GM12878 (cell line): ENCODE data around the gene THAP3. TPM values are rescaled to one million over a fixed set of nuclear protein-coding genes. Genes with fewer than 3 reads are reported as not detected.

ENCODE experiments used
- ATAC-seq: fragments of 200-7000 bp; cut with Tn5 transposase; 3 replicates; pipeline ENCODE4 v1.9.1; 2020; ENCODE audit warnings: mild to moderate bottlenecking, moderate library complexity
- BruUV-seq: library from RNA; stranded (reverse); fragments of 400-500 nt; replicated peaks from 2 replicates; lab custom pipeline; 2021; lab: Mats Ljungman, UMichigan
- CTCF ChIA-PET: fragments of 300-600 bp; sonication (Branson Sonifier 250); formaldehyde crosslinking; extraction: SDS; loops from one replicate; lab custom pipeline; 2021; ENCODE audit warnings: inconsistent platforms; lab: Yijun Ruan, JAX
- POLR2A ChIA-PET: fragments of 350-600 bp; formaldehyde crosslinking; extraction: SDS; loops from one replicate; lab custom pipeline; 2021; ENCODE audit warnings: inconsistent platforms; lab: Charles Lee
- RAD21 ChIA-PET: fragments of 300-600 bp; sonication (Branson Sonifier 250); formaldehyde crosslinking; loops from one replicate; lab custom pipeline; 2023; ENCODE audit warnings: antibody characterized with exemption; ENCODE audit not compliant: unreplicated experiment; lab: Charles Lee
- SMC1A ChIA-PET: fragments of 300-600 bp; sonication (Branson Sonifier 250); formaldehyde crosslinking; loops from one replicate; lab custom pipeline; 2023; ENCODE audit not compliant: unreplicated experiment, uncharacterized antibody; lab: Charles Lee
- DNase-seq: peaks from one replicate; pipeline ENCODE4 v3.0.0-alpha.2; 2011; ENCODE audit warnings: low read depth, low spot score
- FAIRE-seq: peaks from 3 replicates; lab custom pipeline; 2011; peaks lifted over from hg19 to GRCh38; lab: Jason Lieb, UNC
- H2AFZ ChIP-seq: 2 replicates; pipeline ENCODE4 v1.6.0; 2011; ENCODE audit warnings: low read depth, low read length, control low read depth; ENCODE audit not compliant: control insufficient read depth
- H3K27ac ChIP-seq: 2 replicates; pipeline ENCODE4 v1.5.1; 2011; ENCODE audit warnings: control low read depth; ENCODE audit not compliant: control insufficient read depth, insufficient read depth
- H3K27me3 ChIP-seq, 2 experiments: replicated peaks in 1 of 2; 2 replicates each; pipeline versions ENCODE4 v1.6.0 to v1.6.1; 2011; ENCODE audit warnings: low read length in 1 of 2; ENCODE audit not compliant: control insufficient read depth in 2 of 2, insufficient read depth in 2 of 2
- H3K36me3 ChIP-seq, 2 experiments: 2 replicates each; pipeline ENCODE4 v1.5.1; 2011; ENCODE audit warnings: low read length in 1 of 2; ENCODE audit not compliant: control insufficient read depth in 2 of 2, insufficient read depth in 2 of 2
- H3K4me1 ChIP-seq: 2 replicates; pipeline ENCODE4 v1.6.1; 2011; ENCODE audit warnings: mild to moderate bottlenecking, low read length, moderate library complexity, mixed read lengths; ENCODE audit not compliant: control insufficient read depth, insufficient read depth
- H3K4me2 ChIP-seq: 2 replicates; pipeline ENCODE4 v1.6.0; 2011; ENCODE audit warnings: control low read depth; ENCODE audit not compliant: control insufficient read depth, insufficient read depth
- H3K4me3 ChIP-seq: fragments of 200-600 bp; sonication (generic); 2 replicates; pipeline ENCODE4 v1.5.1; 2016
- H3K79me2 ChIP-seq: 2 replicates; pipeline ENCODE4 v1.6.0; 2011; ENCODE audit warnings: low read length; ENCODE audit not compliant: control insufficient read depth, insufficient read depth
- H3K9ac ChIP-seq: 2 replicates; pipeline ENCODE4 v1.8.0; 2011; ENCODE audit warnings: low read length, control low read depth, mixed read lengths; ENCODE audit not compliant: control insufficient read depth, insufficient read depth
- H3K9me3 ChIP-seq: replicated peaks from 3 replicates; pipeline ENCODE4 v1.5.1; 2011; ENCODE audit warnings: mild to moderate bottlenecking, low read length; ENCODE audit not compliant: control insufficient read depth, insufficient read depth
- H4K20me1 ChIP-seq: 2 replicates; pipeline ENCODE4 v1.6.0; 2011; ENCODE audit not compliant: control insufficient read depth, insufficient read depth
- BCL11A ChIP-seq: IDR thresholded peaks from 2 replicates; pipeline ENCODE4 v1.6.1; 2011; ENCODE audit warnings: low read depth, low read length
- CEBPZ ChIP-seq: fragments of 150-350 bp; IDR thresholded peaks from 2 replicates; pipeline ENCODE4 v1.6.1; 2016; ENCODE audit warnings: low read depth, low read length
- CHD1 ChIP-seq: IDR thresholded peaks from 2 replicates; pipeline ENCODE4 v1.6.1; 2012; ENCODE audit warnings: low read depth, low read length, improper control_type of control experiment
- CHD4 ChIP-seq: fragments of 200-600 bp; sonication (generic); IDR thresholded peaks from 2 replicates; pipeline ENCODE4 v1.6.1; 2016; ENCODE audit warnings: mild to moderate bottlenecking
- ESRRA ChIP-seq: IDR thresholded peaks from 2 replicates; pipeline ENCODE4 v1.6.1; 2012; ENCODE audit warnings: mild to moderate bottlenecking, low read length, improper control_type of control experiment
- HDAC2 ChIP-seq: fragments of 200-600 bp; sonication (generic); IDR thresholded peaks from 2 replicates; pipeline ENCODE4 v1.6.1; 2017
- RAD21 ChIP-seq: IDR thresholded peaks from 2 replicates; pipeline ENCODE4 v1.6.1; 2011; ENCODE audit warnings: mild to moderate bottlenecking, low read depth, low read length, moderate library complexity; ENCODE audit not compliant: insufficient read depth
- ZBTB40 ChIP-seq: fragments of 450-650 bp; IDR thresholded peaks from 2 replicates; pipeline ENCODE4 v1.6.1; 2016; ENCODE audit warnings: mild to moderate bottlenecking, moderate library complexity, borderline replicate concordance
- ZNF384 ChIP-seq: IDR thresholded peaks from 2 replicates; pipeline ENCODE4 v1.6.1; 2012; ENCODE audit warnings: low read depth, mild to moderate bottlenecking, low read length, improper control_type of control experiment, borderline replicate concordance
- ZSCAN29 ChIP-seq: fragments of 450-650 bp; IDR thresholded peaks from 2 replicates; pipeline ENCODE4 v1.6.1; 2017; ENCODE audit warnings: mild to moderate bottlenecking, moderate library complexity
- WGBS: methylation state at CpG from one replicate; pipeline ENCODE4 v1.1.6; 2016; ENCODE audit warnings: low lambda C conversion rate; ENCODE audit not compliant: insufficient replicate concordance, insufficient coverage; ENCODE audit errors: missing lambda C conversion rate; 5-methylcytosine and 5-hydroxymethylcytosine counted together
- in situ Hi-C: fragments of 300-500 bp; cut with MboI; formaldehyde crosslinking; loops from 9 replicates; pipeline ENCODE4 v1.14.3; 2018; ENCODE audit warnings: mixed read lengths
- intact Hi-C: fragments of 100-400 bp; cut with micrococcal nuclease; formaldehyde crosslinking; loops from one replicate; pipeline ENCODE4 v1.14.2; 2022; ENCODE audit not compliant: unreplicated experiment
- polyA plus RNA-seq, 11 experiments: library from polyadenylated mRNA; depleted of rRNA in 4 of 11; unstranded in 6 of 11; stranded (reverse) in 5 of 11; fragments of >200 nt; fragmentation: Nextera tagmentation in 4 of 11; fragmentation: Illumina TruSeq in 1 of 11; extraction: Ambion mirVana in 4 of 11; extraction: Trizol in 1 of 11; gene quantifications; 1 replicate in 1 of 11; 2 replicates in 10 of 11; pipeline versions ENCODE4 v1.2.1 to v1.2.3, GENCODE V29; 2011 to 2016; ENCODE audit warnings: inconsistent platforms in 2 of 11, missing spikeins in 2 of 11, low read depth in 1 of 11
- total RNA-seq, 4 experiments: library from RNA; depleted of rRNA in 3 of 4; stranded (reverse); fragments of >200 nt in 3 of 4; fragmentation: Illumina TruSeq in 1 of 4; extraction: Trizol in 1 of 4; gene quantifications; 2 replicates each; pipeline versions ENCODE4 v1.2.1 to v1.2.3, GENCODE V29; 2013 to 2021

THAP3 gene
- total and polyA plus RNA-seq, 10 of the 15 experiments (the other 5 are each of a cell fraction or from before 2014, with no cell fraction given), result 1.5 to 19.5 (median 11.9) TPM

- DNase-seq, result no peak
- TF ChIP-seq CHD4, result no peak
- no peak for TF ChIP-seq ESRRA
- no peak for TF ChIP-seq HDAC2
- TF ChIP-seq CEBPZ, result no peak
- no peak for TF ChIP-seq ZSCAN29
- no peak for TF ChIP-seq ZBTB40
- TF ChIP-seq ZNF384, result no peak
- TF ChIP-seq RAD21, result no peak
- no peak for TF ChIP-seq BCL11A
- TF ChIP-seq CHD1, result no peak
- H2AFZ ChIP-seq, result no peak overlapping the region
- in situ Hi-C loops, result no loop called here
- ChIA-PET CTCF (no interaction called here), SMC1A (no interaction called here), POLR2A (no interaction called here), RAD21 (no interaction called here)
- H3K9me3 ChIP-seq, result no peaks in the 10 kb centered on the region
- H3K4me1 ChIP-seq, result no peaks in the 10 kb centered on the region
- H3K27me3 ChIP-seq, result no peaks in the 10 kb centered on the region
- WGBS, result 72% methylated on average over 4 of the region's 5 CpGs
- ATAC-seq, result no peak
- BruUV-seq, result no TSS peak
- no peak overlapping the region for H3K4me3 ChIP-seq
- no peaks in the 10 kb centered on the region for H4K20me1 ChIP-seq
- intact Hi-C loops, result no loop called here
- no peaks in the 10 kb centered on the region for H3K79me2 ChIP-seq
- no peak overlapping the region for H3K9ac ChIP-seq
- peaks cover 15 to 28% of the 10 kb centered on the region in 2 experiments for H3K36me3 ChIP-seq
- H3K4me2 ChIP-seq, result no peak overlapping the region
- H3K27ac ChIP-seq, result no peak overlapping the region
- no peak for FAIRE-seq
Measured at GRCh38 chr1:6592441-6592840, 32.2 kb upstream of the THAP3 start.
